GM23338 (cell line): ENCODE data around the gene OXT. TPM values are rescaled to one million over a fixed set of nuclear protein-coding genes. Genes with fewer than 3 reads are reported as not detected.
A peak's percentile ranks its signal among the peaks of the same experiment; 100 is the strongest.

Experiments
- ATAC-seq: fragments of 200-7000 bp; cut with Tn5 transposase; 3 replicates; pipeline ENCODE4 v1.9.1; 2020
- DNase-seq: peaks from one replicate; pipeline ENCODE4 v3.0.0-alpha.2; 2015; ENCODE audit warnings: low spot score
- H2AFZ ChIP-seq: fragments of 200-600 bp; sonication (generic); 2 replicates; pipeline ENCODE4 v1.8.0; 2016; ENCODE audit warnings: antibody characterized with exemption, mild to moderate bottlenecking, moderate library complexity
- H3F3A ChIP-seq: fragments of 200-600 bp; sonication (generic); replicated peaks from 2 replicates; pipeline ENCODE4 v1.8.0; 2017; ENCODE audit warnings: antibody characterized with exemption, mixed run types, low read depth
- H3K27ac ChIP-seq: fragments of 200-600 bp; sonication (generic); 2 replicates; pipeline ENCODE4 v1.6.1; 2016; ENCODE audit warnings: low read depth
- H3K27me3 ChIP-seq: fragments of 200-600 bp; sonication (generic); 2 replicates; pipeline ENCODE4 v1.8.0; 2016; ENCODE audit warnings: mild to moderate bottlenecking, mixed run types, moderate library complexity; ENCODE audit not compliant: insufficient read depth
- H3K36me3 ChIP-seq: fragments of 200-600 bp; sonication (generic); 2 replicates; pipeline ENCODE4 v1.8.0; 2016; ENCODE audit warnings: mild to moderate bottlenecking; ENCODE audit not compliant: insufficient read depth
- H3K4me1 ChIP-seq: fragments of 200-600 bp; sonication (generic); 2 replicates; pipeline ENCODE4 v1.8.0; 2016; ENCODE audit warnings: mild to moderate bottlenecking, moderate library complexity; ENCODE audit not compliant: insufficient read depth
- H3K4me2 ChIP-seq: fragments of 200-600 bp; sonication (generic); 2 replicates; pipeline ENCODE4 v1.7.1; 2017; ENCODE audit warnings: mixed run types
- H3K4me3 ChIP-seq: fragments of 200-600 bp; sonication (generic); 2 replicates; pipeline ENCODE4 v1.6.1; 2016; ENCODE audit warnings: mixed run types
- H3K79me2 ChIP-seq: fragments of 200-600 bp; sonication (generic); replicated peaks from 2 replicates; pipeline ENCODE4 v1.8.0; 2017; ENCODE audit warnings: mild to moderate bottlenecking; ENCODE audit not compliant: insufficient read depth
- H3K9me2 ChIP-seq: fragments of 200-600 bp; sonication (generic); 2 replicates; pipeline ENCODE4 v1.8.0; 2017; ENCODE audit not compliant: insufficient read depth
- H4K20me1 ChIP-seq: fragments of 200-600 bp; sonication (generic); replicated peaks from 2 replicates; pipeline ENCODE4 v1.8.0; 2017; ENCODE audit warnings: mild to moderate bottlenecking; ENCODE audit not compliant: insufficient read depth
- H3K27ac Mint-ChIP-seq: 2 replicates; pipeline ENCODE4 v1.8.0; 2020; ENCODE audit warnings: inconsistent platforms, mild to moderate bottlenecking, moderate library complexity, mixed read lengths
- H3K27me3 Mint-ChIP-seq: 3 replicates; pipeline ENCODE4 v1.8.0; 2022; ENCODE audit warnings: low read depth, mild to moderate bottlenecking, moderate library complexity, mixed read lengths, inconsistent platforms; ENCODE audit not compliant: insufficient read depth, poor library complexity
- H3K36me3 Mint-ChIP-seq: 3 replicates; pipeline ENCODE4 v1.8.0; 2021; ENCODE audit warnings: low read depth, mild to moderate bottlenecking, inconsistent platforms, moderate library complexity, mixed read lengths
- H3K4me1 Mint-ChIP-seq: 3 replicates; pipeline ENCODE4 v1.8.0; 2020; ENCODE audit warnings: mild to moderate bottlenecking, inconsistent platforms, mixed read lengths
- H3K4me3 Mint-ChIP-seq: 3 replicates; pipeline ENCODE4 v1.8.0; 2021; ENCODE audit warnings: moderate library complexity, mild to moderate bottlenecking, inconsistent platforms, mixed read lengths
- H3K9me3 Mint-ChIP-seq: 3 replicates; pipeline ENCODE4 v1.8.0; 2020; ENCODE audit warnings: moderate library complexity, mild to moderate bottlenecking, inconsistent platforms, mixed read lengths
- CREB1 ChIP-seq: fragments of 250-450 bp; sonication (Bioruptor Pico); IDR thresholded peaks from 2 replicates; pipeline ENCODE4 v1.5.0; 2020; ENCODE audit warnings: low read depth, mild to moderate bottlenecking, moderate library complexity
- ETS1 ChIP-seq: IDR thresholded peaks from 2 replicates; pipeline ENCODE4 v1.6.1; 2016; ENCODE audit warnings: antibody characterized with exemption
- EZH2 ChIP-seq: fragments of 200-600 bp; sonication (generic); IDR thresholded peaks from one replicate; pipeline ENCODE4 v1.8.0; 2017; ENCODE audit warnings: antibody characterized with exemption, mild to moderate bottlenecking, low read depth; ENCODE audit not compliant: unreplicated experiment
- JUNB ChIP-seq: IDR thresholded peaks from one replicate; pipeline ENCODE4 v1.6.1; 2016; ENCODE audit warnings: antibody characterized with exemption; ENCODE audit not compliant: unreplicated experiment
- POLR2AphosphoS5 ChIP-seq: IDR thresholded peaks from 2 replicates; pipeline ENCODE4 v1.6.1; 2016; ENCODE audit warnings: antibody characterized with exemption, low read depth
- polyA plus RNA-seq: library from polyadenylated mRNA; unstranded; fragments of >200 nt; fragmentation: Nextera tagmentation; extraction: Ambion mirVana; gene quantifications from 2 replicates; pipeline ENCODE4 v1.2.1, GENCODE V29; 2016
- total RNA-seq: library from RNA; depleted of rRNA; stranded (reverse); fragments of >200 nt; shearing (Covaris generic); gene quantifications from 2 replicates; pipeline ENCODE4 v1.2.3, GENCODE V29; 2014
- TF ChIP-seq, protein P1 (sequence below), 2 experiments: fragments of 200-600 bp in 1 of 2; sonication (generic) in 1 of 2; conservative IDR thresholded peaks; 2 replicates each; pipeline versions ENCODE4 v1.5.1 to v1.6.1; 2016 to 2017; ENCODE audit warnings: antibody characterized with exemption in 2 of 2, low read depth in 2 of 2, mild to moderate bottlenecking in 2 of 2, moderate library complexity in 1 of 2

OXT gene
- total and polyA plus RNA-seq, 2 experiments from 2014 or later, result 1.5 TPM; not detected in 1

DNA sequence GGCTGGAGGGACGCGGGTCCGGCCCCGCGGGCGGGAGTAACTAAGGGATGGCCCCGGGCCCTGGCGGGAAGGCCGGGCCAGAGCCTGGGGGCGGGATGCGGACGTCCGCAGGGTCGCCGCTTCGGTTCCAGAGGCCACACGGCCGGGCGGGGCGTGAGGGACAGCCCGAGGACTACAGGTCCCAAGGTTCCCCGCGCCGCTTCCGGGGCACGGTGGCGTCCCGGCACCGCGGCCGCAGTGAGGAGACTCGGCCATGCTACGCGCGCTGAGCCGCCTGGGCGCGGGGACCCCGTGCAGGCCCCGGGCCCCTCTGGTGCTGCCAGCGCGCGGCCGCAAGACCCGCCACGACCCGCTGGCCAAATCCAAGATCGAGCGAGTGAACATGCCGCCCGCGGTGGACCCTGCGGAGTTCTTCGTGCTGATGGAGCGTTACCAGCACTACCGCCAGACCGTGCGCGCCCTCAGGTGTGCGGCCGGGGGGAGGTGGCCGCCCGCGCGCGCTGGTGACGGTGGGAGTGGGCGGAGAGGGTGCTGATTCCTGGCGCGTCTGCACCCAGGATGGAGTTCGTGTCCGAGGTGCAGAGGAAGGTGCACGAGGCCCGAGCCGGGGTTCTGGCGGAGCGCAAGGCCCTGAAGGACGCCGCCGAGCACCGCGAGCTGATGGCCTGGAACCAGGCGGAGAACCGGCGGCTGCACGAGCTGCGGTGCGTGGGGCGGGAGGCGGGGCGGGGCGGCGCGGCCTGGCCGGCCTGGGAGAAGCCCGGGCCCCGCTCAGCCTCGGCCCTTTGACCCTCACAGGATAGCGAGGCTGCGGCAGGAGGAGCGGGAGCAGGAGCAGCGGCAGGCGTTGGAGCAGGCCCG, 25.4 kb upstream of the OXT start, which contains the start of gene MRPS26:
TSS of gene MRPS26 (plus strand) at position 237 of the 861 bp plus-strand sequence. CDS start at position 254, 17 bp downstream.
- Histone ChIP-seq H3K36me3 (peaks cover 18% of the 10 kb centered on the region; the same call in 1 of the 2 replicates), H4K20me1 (peaks cover 10% of the 10 kb centered on the region), H2AFZ (peak within 1 kb of the TSS; percentile 95), H3K27ac (0 out of 2 replicates have a peak within 1 kb of the TSS, but pooled peaks have one; percentile 76), H3K9me2 (peaks cover 4% of the 10 kb centered on the region; the same call in 1 of the 2 replicates), H3F3A (peaks cover 10% of the 10 kb centered on the region; the same call in 1 of the 2 replicates), H3K79me2 (peaks cover 11% of the 10 kb centered on the region), H3K27me3 (no peaks in the 10 kb centered on the region), H3K4me3 (peak within 1 kb of the TSS; percentile 94), H3K4me1 (peaks cover 24% of the 10 kb centered on the region), H3K4me2 (peak within 1 kb of the TSS; percentile 96)
- peak; percentile 82 for TF ChIP-seq ETS1
- no peak for TF ChIP-seq EZH2
- TF ChIP-seq POLR2AphosphoS5, result peak; percentile 75
- TF ChIP-seq CREB1 (CRISPR knock-in tag), result 0 out of 2 replicates have a peak, but pooled peaks have one; percentile 17
- TF ChIP-seq JUNB, result no peak
- DNase-seq (peak; percentile 97), ATAC-seq (peak; percentile 92)
- Mint-ChIP-seq H3K36me3 (peaks cover 45% of the 10 kb centered on the region), H3K27me3 (peaks cover 14% of the 10 kb centered on the region), H3K27ac (peak within 1 kb of the TSS; percentile 91), H3K4me1 (peaks cover 25% of the 10 kb centered on the region), H3K9me3 (no peaks in the 10 kb centered on the region; the same call in 2 of the 3 replicates), H3K4me3 (peak within 1 kb of the TSS; percentile 85)

- Mint-ChIP-seq H3K9me3 (no peaks in the 10 kb centered on the region), H3K27ac (peak overlapping the region; percentile 61; the same call in 1 of the 2 replicates), H3K4me3 (peak overlapping the region; percentile 85), H3K4me1 (peaks cover 19% of the 10 kb centered on the region), H3K27me3 (peaks cover 14% of the 10 kb centered on the region), H3K36me3 (peaks cover 40% of the 10 kb centered on the region)
- peak; percentile 25 for ATAC-seq
- H3K4me2 ChIP-seq, result peak overlapping the region; percentile 96
- peak overlapping the region; percentile 94 for H3K4me3 ChIP-seq
- H3K79me2 ChIP-seq, result peaks cover 11% of the 10 kb centered on the region
- peaks cover 11% of the 10 kb centered on the region; the same call in 1 of the 2 replicates for H3F3A ChIP-seq
- peaks cover 10% of the 10 kb centered on the region for H4K20me1 ChIP-seq
- TF ChIP-seq JUNB (no peak), POLR2AphosphoS5 (no peak)
- TF ChIP-seq, protein P1, sequence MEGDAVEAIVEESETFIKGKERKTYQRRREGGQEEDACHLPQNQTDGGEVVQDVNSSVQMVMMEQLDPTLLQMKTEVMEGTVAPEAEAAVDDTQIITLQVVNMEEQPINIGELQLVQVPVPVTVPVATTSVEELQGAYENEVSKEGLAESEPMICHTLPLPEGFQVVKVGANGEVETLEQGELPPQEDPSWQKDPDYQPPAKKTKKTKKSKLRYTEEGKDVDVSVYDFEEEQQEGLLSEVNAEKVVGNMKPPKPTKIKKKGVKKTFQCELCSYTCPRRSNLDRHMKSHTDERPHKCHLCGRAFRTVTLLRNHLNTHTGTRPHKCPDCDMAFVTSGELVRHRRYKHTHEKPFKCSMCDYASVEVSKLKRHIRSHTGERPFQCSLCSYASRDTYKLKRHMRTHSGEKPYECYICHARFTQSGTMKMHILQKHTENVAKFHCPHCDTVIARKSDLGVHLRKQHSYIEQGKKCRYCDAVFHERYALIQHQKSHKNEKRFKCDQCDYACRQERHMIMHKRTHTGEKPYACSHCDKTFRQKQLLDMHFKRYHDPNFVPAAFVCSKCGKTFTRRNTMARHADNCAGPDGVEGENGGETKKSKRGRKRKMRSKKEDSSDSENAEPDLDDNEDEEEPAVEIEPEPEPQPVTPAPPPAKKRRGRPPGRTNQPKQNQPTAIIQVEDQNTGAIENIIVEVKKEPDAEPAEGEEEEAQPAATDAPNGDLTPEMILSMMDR (conservative IDR thresholded peaks at IDR 0.05; ENCODE audit: low read depth in 2 of 2), result no peak
- H3K36me3 ChIP-seq, result peaks cover 18% of the 10 kb centered on the region; the same call in 1 of the 2 replicates
- no peak overlapping the region for H3K27ac ChIP-seq
- H3K9me2 ChIP-seq, result peaks cover 4% of the 10 kb centered on the region; the same call in 1 of the 2 replicates
- DNase-seq, result peak; percentile 73
- peak overlapping the region; percentile 83; the same call in 1 of the 2 replicates for H2AFZ ChIP-seq
- H3K27me3 ChIP-seq, result no peaks in the 10 kb centered on the region
- peaks cover 18% of the 10 kb centered on the region for H3K4me1 ChIP-seq
Measured at GRCh38 chr20:3046677-3047462, 24.6 kb upstream of the OXT start.
